HEK293 (cell line): ENCODE results near the gene DAPP1.

Experiments
- HIC1 ChIP-seq: fragments of 450-650 bp; formaldehyde crosslinking; IDR thresholded peaks from 2 replicates; pipeline ENCODE4 v1.5.1; 2016; ENCODE audit warnings: missing biosample characterization, missing genetic modification characterization
- HOXD13 ChIP-seq: sonication (generic); formaldehyde crosslinking; IDR thresholded peaks from 2 replicates; pipeline ENCODE4 v1.8.0; 2022; ENCODE audit warnings: missing genetic modification reagents, borderline replicate concordance
- ZNF324 ChIP-seq: fragments of 450-650 bp; formaldehyde crosslinking; IDR thresholded peaks from 2 replicates; pipeline ENCODE4 v1.5.1; 2016; ENCODE audit warnings: missing biosample characterization, missing genetic modification characterization

GRCh38 chr4:99887837-99888236, 71.2 kb downstream of the DAPP1 start:
- TF ChIP-seq HOXD13 (no peak), ZNF324 (tag by site-specific recombination) (no peak), HIC1 (tag by site-specific recombination) (no peak)
